Ramos (cell line): ENCODE results near the gene VANGL1.
"Not testable (repeated sequence)": the region's sequence is repeated elsewhere in the genome, so short reads cannot be mapped to it uniquely, and the experiment has no call there.

Experiments used
- in situ Hi-C: fragments of 300-500 bp; cut with MboI; formaldehyde crosslinking; loops from one replicate; pipeline ENCODE4 v1.14.3; 2022; ENCODE audit warnings: low sequenced_read_pairs; ENCODE audit not compliant: unreplicated experiment

VANGL1 gene

DNA sequence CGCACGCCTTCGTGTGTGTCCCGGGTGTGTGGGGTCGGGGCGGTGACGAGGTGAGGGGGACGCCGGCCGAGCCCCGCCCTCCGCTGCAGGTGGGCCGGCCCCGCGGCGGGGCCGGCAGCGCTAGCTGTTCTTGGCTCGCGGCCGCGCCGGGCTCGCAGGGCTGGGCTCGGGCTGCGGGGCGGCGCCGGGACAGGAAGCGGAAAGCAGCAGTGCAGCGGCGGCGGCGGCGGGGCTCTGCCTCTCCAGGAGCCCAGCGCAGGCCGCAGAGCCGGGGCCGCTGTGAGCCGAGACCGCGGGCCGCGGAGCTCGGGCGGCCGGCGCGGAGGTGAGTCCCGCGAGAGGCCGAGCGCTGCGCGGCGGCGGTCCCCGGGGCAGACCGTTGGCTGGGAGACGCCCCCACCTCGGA, at the start of gene VANGL1:
Gene VANGL1 (plus strand): TSS at position 209 of the 406 bp plus-strand sequence. CDS start 9,444 bp downstream, outside the sequence.
- in situ Hi-C loops, result no loop called here

DNA sequence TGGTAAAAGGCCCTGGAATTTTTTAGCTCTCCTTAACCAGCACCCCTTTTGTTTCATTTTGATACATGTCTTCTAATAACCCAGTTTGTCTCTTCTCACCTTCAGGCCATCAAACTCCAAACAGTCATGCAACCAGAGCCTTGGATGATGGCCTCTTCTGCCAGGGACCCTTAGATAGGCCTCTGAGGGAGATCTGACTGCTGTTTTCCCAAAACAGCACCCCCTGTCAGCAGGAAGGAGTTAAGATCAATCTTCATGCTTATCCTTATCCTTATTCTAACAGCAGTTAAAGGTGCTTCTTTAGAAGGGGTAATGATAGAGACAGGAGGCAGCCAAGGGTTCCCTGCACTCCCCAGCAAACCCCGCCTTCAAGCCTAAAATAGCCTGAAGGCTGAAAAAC, 49.5 kb upstream of the VANGL1 start:
- in situ Hi-C loops, result no loop called here

GRCh38 chr1:115593365-115594259, 48.2 kb upstream of the VANGL1 start:
- in situ Hi-C loops, result no loop called here

GRCh38 chr1:115594600-115594999, 47.2 kb upstream of the VANGL1 start:
- in situ Hi-C loops, result no loop called here

DNA sequence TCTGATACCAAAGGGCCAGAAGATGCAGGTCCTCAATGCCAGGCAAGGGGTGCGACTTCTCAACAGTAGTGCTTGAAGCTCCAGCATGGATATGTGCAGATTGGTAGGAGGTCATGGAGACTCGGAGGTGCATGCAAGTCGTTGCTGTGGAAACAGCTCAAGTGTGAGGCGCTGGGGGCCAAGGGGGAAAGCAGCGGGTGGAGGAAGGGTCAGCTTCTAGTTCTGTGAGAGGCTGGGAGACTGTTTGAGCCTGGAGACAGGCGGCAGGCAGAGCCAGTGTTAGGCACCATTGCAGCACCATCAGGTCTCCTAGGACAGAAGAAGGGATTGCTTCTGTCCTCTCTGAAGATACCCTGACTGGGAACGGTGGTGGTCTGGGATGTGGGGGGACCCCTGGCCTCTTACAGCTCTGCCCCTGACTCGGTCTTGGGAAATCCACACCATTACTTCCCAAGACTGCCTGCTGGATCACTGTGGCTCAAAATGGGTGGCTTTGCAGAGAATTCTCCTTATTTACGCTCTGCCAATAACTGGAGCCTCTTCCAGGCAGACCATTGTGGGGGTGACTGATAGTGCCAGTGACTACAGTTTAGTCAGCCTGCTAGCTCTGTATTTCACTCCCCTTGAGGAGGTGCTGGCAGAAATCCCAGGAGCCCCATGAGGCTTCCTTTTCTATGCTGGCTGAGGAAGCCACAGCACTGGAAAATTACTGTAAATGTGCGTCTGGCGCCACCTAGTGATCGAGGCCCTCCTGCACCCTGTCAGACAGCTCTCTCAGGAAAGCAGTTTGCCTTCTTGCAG, 46.3 kb upstream of the VANGL1 start:
- in situ Hi-C loops, result loop anchor here (5.0 kb wide), 1 partner anchor 458 kb away; no protein-coding TSS in a partner anchor

- in situ Hi-C loops, result loop anchor here (5.0 kb wide), 1 partner anchor 459 kb away; no protein-coding TSS in a partner anchor
Observed at GRCh38 chr1:115596080-115596780, 45.5 kb upstream of the VANGL1 start.

DNA sequence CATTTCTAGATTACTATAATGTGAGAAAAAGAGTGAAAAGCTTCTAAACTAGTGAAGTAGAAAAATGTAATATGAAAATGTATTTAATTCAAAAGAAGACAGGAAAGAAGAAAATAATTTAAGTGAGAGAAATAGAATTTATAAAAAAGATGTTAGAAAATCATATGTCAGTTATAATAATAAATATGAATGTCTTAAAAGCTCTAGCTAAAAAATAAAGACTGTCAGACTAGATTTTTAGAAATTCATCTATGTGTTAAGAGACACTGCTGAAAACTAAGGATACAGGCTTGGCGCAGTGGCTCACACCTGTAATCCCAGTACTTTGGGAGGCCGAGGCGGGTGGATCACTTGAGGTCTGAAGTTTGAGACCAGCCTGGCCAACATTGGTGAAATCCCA, 37.3 kb upstream of the VANGL1 start:
- in situ Hi-C loops, result no loop called here

DNA sequence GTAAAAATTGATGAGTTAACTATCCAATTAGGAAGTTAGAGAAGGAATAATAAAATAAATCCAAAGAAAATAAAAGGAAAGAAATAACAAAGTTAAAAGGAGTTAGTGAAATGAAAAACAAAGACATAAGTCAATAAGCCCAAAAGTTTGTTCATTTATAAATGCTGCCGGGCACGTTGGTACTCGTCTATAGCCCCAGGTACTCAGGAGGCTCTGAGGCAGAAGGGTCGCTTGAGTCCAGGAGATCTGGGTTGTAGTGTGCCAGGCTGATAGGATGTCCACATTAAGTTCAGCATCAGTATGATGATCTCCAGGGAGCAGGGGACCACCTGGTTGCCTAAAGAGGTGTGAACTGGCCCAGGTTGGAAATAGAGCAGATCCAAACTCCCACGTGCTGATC, 35.5 kb upstream of the VANGL1 start:
- in situ Hi-C loops, result no loop called here

- in situ Hi-C loops, result no loop called here
Observed at GRCh38 chr1:115609021-115609420, 32.7 kb upstream of the VANGL1 start.

- in situ Hi-C loops, result no loop called here
Observed at GRCh38 chr1:115613767-115614166, 28.0 kb upstream of the VANGL1 start.

DNA sequence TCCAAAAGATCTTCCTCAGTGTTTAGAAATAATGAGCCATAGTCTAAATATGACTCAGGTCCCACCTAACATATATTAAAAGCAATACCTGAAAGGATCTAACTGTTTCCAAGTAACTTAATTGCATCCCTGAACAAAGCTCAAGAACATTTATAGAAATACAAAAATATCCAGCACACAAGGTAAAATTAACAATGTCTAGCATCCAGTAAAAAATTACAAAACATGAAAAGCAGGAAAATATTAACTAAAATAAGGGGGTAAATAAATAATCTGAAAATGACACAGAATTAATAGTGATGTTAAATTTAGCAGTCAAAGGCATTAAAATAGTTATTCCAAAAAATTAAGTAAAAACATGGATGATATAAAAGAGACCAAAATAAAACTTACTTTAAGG, 21.3 kb upstream of the VANGL1 start:
- in situ Hi-C loops, result no loop called here

GRCh38 chr1:115620950-115621349, 20.8 kb upstream of the VANGL1 start:
- in situ Hi-C loops, result no loop called here

DNA sequence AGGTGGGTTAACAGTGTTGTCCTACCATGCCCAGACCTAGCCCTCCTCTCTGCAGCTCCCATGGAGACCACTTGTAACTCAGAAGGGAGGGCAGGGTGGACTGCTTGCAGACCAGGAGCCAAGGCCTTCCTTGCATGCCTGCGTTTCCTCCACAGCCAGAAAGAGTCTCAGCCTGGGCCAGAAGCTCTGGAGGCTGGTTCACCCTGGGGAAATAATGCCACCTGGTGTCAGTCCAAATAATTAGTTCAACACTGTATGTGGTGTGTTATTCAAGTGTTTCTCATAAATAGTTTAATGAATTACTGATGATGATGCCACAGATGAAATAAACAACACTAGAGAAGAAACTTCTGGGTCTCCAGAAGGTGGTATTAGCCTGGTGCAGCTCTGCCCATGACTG, 16.9 kb upstream of the VANGL1 start:
- in situ Hi-C loops, result no loop called here

- in situ Hi-C loops, result no loop called here
Observed at GRCh38 chr1:115630342-115630741, 11.4 kb upstream of the VANGL1 start.

GRCh38 chr1:115632251-115633026, 9.3 kb upstream of the VANGL1 start:
- in situ Hi-C loops, result no loop called here

DNA sequence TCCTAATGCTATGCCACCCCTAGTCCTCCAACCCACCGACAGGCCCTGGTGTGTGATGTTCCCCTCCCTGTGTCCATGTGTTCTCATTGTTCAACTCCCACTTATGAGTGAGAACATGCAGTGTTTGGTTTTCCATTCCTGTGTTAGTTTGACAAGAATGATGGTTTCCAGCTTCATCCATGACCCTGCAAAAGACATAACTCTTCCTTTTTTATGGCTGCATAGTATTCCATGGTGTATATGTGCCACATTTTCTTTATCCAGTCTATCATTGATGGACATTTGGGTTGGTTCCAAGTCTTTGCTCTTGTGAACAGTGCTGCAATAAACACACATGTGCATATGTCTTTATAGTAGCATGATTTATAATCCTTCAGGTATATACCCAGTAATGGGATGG, 8.2 kb upstream of the VANGL1 start:
- in situ Hi-C loops, result not testable (repeated sequence)

DNA sequence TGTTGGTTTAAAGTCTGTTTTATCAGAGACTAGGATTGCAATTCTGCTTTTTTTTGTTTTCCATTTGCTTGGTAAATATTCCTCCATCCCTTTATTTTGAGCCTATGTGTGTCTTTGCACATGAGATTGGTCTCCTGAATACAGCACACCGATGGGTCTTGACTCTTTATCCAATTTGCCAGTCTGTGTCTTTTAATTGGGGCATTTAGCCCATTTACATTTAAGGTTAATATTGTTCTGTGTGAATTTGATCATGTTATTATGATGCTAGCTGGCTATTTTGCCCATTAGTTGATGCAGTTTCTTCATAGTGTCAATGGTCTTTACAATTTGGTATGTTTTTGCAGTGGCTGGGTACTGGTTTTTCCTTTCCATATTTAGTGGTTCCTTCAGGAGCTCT, 4.5 kb upstream of the VANGL1 start:
- in situ Hi-C loops, result not testable (repeated sequence)

DNA sequence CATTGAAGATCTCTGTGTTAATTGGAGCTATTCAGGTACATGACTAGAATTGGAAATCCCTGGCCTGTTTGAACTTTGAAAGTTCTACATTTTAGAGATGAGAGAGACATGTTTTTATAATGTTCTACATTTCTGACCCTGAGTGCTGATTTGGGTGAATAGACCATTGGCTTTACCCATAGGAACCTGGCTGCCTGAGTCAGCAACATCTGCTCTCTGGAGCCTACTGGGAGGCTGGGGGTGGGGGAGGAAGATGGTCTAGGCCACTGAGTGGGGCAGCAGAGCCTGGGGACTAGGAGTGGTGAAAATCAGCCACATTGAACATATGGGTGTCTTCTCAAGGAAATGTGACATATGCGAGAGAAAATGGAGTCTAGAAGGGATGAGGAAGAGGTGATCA, 1.4 kb upstream of the VANGL1 start:
- in situ Hi-C loops, result no loop called here

GRCh38 chr1:115642168-115643072, 650 bp downstream of the VANGL1 start:
- in situ Hi-C loops, result no loop called here
